Diencephalon (tissue), 1 donor: ENCODE measurements around the gene RBMS2. TPM values are rescaled to one million over a fixed set of nuclear protein-coding genes. Genes with fewer than 3 reads are reported as not detected.

Experiments used
- small RNA-seq: library from RNA; depleted of rRNA; stranded (forward); fragments of <200 nt; gene quantifications from one replicate; pipeline ENCODE3, GENCODE V24; 2014
- total RNA-seq: library from RNA; depleted of rRNA; stranded (reverse); fragments of >200 nt; gene quantifications from one replicate; pipeline ENCODE4 v1.2.3, GENCODE V29; 2014

The RBMS2 gene
- 5.3 TPM for total RNA-seq

DNA sequence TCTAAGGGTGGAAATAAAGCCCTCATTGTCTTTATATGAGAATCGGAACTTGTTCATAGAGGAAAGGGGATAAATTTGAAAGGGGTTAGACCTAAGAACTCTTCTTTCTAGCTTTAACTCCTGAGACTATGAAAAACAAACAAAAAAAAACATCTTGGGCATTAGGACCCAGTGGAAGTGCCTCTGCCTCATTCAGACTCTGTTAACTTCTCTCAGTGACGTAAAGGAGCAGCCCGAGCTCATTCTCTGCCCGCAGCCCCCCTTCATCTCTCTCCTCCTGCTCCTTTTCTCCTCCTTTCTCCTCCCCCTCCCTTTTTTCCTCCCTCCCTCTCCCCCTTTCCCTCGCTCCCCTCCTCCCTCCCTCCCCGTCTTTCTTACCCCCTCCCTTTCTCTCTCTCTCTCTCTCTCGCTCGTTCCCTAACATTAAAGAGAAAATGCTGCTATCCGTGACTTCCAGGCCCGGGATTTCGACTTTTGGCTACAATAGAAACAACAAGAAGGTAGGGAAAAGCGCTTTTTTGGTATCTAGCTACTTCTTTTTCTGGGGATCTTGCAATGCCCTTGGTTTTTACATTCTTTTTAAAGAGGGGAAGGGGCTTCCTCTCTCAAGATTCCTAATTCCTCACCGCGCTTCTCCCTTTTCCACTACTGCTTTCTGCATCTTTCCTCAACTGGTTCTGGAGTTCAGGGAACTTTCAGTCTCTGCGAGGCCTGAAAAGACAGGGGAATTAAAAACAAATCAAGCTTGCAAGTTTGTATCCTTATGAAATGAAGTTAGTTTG, at the start of gene RBMS2:
Gene RBMS2 (plus strand): TSS at position 231 of the 782 bp plus-strand sequence. CDS start 204 bp downstream, at position 435.

GRCh38 chr12:56488041-56488955, 33.3 kb upstream of the RBMS2 start, which contains the start of gene GLS2:
GLS2 (minus strand) TSS chr12:56488161; CDS start chr12:56488118, 43 bp downstream.

DNA sequence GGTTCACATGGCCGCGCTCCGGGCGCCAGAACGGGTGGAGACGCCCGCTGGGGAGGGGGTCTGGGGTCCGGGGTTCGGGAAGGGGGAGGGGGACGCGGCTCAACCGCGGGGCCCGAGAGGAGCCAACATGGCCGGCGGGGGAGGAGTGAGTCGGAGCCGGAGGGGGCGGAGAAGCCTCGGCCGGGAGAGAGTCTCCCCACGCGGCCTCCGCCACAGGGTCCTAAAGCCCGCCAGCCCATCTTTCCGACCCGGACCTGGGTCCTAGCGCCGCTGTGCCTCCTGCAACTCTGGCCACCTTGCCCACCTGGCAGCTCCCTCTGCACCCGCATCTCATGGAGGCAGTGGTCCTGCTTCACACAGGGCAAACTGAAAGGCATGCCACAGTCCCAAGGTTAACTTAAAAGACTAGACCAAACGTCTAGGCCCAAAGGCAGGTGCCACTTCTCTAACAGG, 108.6 kb downstream of the RBMS2 start, which contains the start of gene BAZ2A:
Gene BAZ2A (minus strand): TSS at position 147 of the 453 bp plus-strand sequence. CDS start 12,796 bp downstream, outside the sequence.

Small RNA genes lying within 50 kb of the gene (small RNA-seq; reads per million reads assigned to genes)
- gene RNU6-343P (not detected), gene SNORD59A (10,038 reads per million, percentile 100 among the genes with 10 or more reads in this experiment)

Other genes with a start within 250 kb of the RBMS2 start
- gene CS, start 221.5 kb upstream of the RBMS2 start, total RNA-seq = 153 TPM
- gene CNPY2, start 205.8 kb upstream of the RBMS2 start, total RNA-seq = 39.9 TPM
- gene PAN2, start 187.8 kb upstream of the RBMS2 start, total RNA-seq = 30.9 TPM
- 0.92 TPM for gene IL23A, start 182.9 kb upstream of the RBMS2 start, total RNA-seq
- 78.4 TPM for gene STAT2, start 161.7 kb upstream of the RBMS2 start, total RNA-seq
- gene APOF, start 159.0 kb upstream of the RBMS2 start, total RNA-seq = not detected
- 7.4 TPM for gene TIMELESS, start 72.4 kb upstream of the RBMS2 start, total RNA-seq
- gene MIP, start 67.2 kb upstream of the RBMS2 start, total RNA-seq = not detected
- gene SPRYD4, start 53.2 kb upstream of the RBMS2 start, total RNA-seq = 2.3 TPM
- gene GLS2, start 33.7 kb upstream of the RBMS2 start, total RNA-seq = 8.5 TPM
- gene BAZ2A, start 108.5 kb downstream of the RBMS2 start, total RNA-seq = 20.5 TPM
- 446 TPM for gene ATP5F1B, start 124.2 kb downstream of the RBMS2 start, total RNA-seq
- 119 TPM for gene PTGES3, start 166.5 kb downstream of the RBMS2 start, total RNA-seq
- 1,063 TPM for gene NACA, start 203.5 kb downstream of the RBMS2 start, total RNA-seq
- gene PRIM1, start 230.5 kb downstream of the RBMS2 start, total RNA-seq = 21.9 TPM
- gene HSD17B6, start 241.5 kb downstream of the RBMS2 start, total RNA-seq = 12.0 TPM